Activated T-helper 17 cell treated with anti-CD3 and anti-CD28 coated beads, Interleukin-2, amount 50 U/mL, for 72 hours (primary cell): ENCODE measurements around the gene CENPN. TPM values are rescaled to one million over a fixed set of nuclear protein-coding genes. Genes with fewer than 3 reads are reported as not detected.
A peak's percentile ranks its signal among the peaks of the same experiment; 100 is the strongest.

ENCODE experiments used
- ATAC-seq: fragments of 150-1000 bp; cut with Tn5 transposase; replicated peaks from 2 replicates; pipeline ENCODE4 v1.10.0; 2021; ENCODE audit warnings: mild to moderate bottlenecking, moderate library complexity
- H3K27ac Mint-ChIP-seq: one replicate; pipeline ENCODE4 v1.8.0; 2022; ENCODE audit warnings: mixed read lengths
- H3K27me3 Mint-ChIP-seq: one replicate; pipeline ENCODE4 v1.8.0; 2022; ENCODE audit warnings: mixed read lengths
- H3K36me3 Mint-ChIP-seq: one replicate; pipeline ENCODE4 v1.8.0; 2022; ENCODE audit warnings: low read depth, mild to moderate bottlenecking, mixed read lengths
- H3K4me1 Mint-ChIP-seq: one replicate; pipeline ENCODE4 v1.8.0; 2022; ENCODE audit warnings: mixed read lengths
- H3K4me3 Mint-ChIP-seq: one replicate; pipeline ENCODE4 v1.8.0; 2022; ENCODE audit warnings: mild to moderate bottlenecking, mixed read lengths
- H3K9me3 Mint-ChIP-seq: one replicate; pipeline ENCODE4 v1.8.0; 2022; ENCODE audit warnings: mixed read lengths
- total RNA-seq, 2 donors: library from RNA; stranded (reverse); gene quantifications; one replicate each; pipeline ENCODE4 v1.2.3, GENCODE V29; 2022

CENPN gene
- total RNA-seq = 10 to 100 TPM; 34.1 to 51.0 TPM

DNA sequence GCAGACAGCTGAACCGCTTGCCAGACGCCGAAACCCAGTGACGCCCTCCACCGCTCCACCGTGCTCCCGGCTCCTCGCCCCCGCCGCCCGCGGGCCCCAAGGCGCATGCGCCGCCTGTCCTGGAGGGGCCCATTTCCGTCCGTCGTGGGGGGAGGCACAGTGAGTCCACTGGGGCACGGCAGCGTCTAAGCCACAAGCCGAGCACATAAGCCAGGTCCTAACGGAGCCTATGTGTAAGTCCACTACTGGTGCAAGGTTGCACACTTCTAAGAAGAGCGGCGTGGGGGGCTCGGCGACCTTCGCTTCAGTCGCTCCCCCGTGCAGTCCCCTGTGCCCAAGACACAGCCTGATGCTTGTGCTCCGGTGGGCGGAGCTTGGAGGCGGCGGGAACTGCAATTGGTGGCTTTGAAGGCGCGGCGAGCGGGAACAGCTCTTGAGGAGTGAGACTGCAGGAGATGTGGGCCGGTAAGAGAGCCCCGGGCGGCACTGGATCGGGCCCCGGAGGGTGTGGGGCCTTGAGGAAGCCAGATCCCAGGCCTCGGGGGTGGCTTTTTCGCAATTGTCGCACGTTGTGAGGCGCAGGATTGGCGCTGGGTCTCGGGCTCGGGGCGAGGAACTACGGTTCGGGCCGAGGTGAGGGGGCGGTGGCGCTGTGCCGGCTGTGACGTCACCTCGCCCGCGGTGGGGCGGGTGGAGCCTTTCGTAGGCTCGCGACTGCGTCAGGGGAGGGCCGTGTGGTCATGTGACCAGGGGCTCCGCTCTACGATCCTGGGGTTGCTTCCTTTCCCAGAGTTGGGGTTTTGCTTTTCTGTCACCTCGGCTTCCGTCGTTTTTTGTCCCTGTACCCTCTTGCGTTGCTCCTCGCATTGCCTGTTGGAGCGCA, at the start of gene CENPN, which contains the start of gene CMC2:
TSS of gene CENPN (plus strand) at position 402 of the 883 bp plus-strand sequence. CDS start 4,726 bp downstream, outside the sequence.
TSS of gene CMC2 (minus strand) at position 73 of the 883 bp plus-strand sequence. CDS start 9,491 bp downstream, outside the sequence.
- no peaks in the 10 kb centered on the region for H3K9me3 Mint-ChIP-seq
- peaks cover 30% of the 10 kb centered on the region for H3K4me1 Mint-ChIP-seq
- peak; percentile 86 for ATAC-seq
- H3K4me3 Mint-ChIP-seq = peak within 1 kb of the TSS; percentile 87
- peak within 1 kb of the TSS; percentile 99 for H3K27ac Mint-ChIP-seq
- H3K27me3 Mint-ChIP-seq = no peaks in the 10 kb centered on the region
- H3K36me3 Mint-ChIP-seq = peaks cover 66% of the 10 kb centered on the region

GRCh38 chr16:80958284-80958683, 48.7 kb upstream of the CENPN start:
- H3K9me3 Mint-ChIP-seq = peaks cover 40% of the 10 kb centered on the region
- ATAC-seq = no peak
- H3K4me3 Mint-ChIP-seq = no peak overlapping the region
- H3K4me1 Mint-ChIP-seq = no peaks in the 10 kb centered on the region
- no peaks in the 10 kb centered on the region for H3K27me3 Mint-ChIP-seq
- no peaks in the 10 kb centered on the region for H3K36me3 Mint-ChIP-seq
- no peak overlapping the region for H3K27ac Mint-ChIP-seq

DNA sequence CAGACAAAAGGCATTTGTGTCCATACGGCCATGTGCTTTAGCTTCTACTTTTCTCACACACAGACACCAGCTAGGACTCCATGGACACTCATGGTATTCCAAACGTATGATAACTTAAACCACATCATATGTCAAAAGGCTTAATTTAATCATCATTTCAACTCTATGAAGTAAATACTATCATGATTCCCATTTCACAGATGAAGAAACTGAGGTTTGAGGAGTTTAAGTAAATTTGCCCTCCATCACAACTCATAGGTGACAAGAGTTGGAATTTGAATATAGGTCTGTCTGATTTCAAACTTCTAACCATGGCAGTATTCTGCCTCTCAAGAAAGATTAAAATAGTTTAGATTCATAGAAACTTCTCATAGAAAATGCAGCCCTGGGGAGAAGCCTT, 44.1 kb upstream of the CENPN start:
- Mint-ChIP-seq H3K27ac (no peak overlapping the region), H3K4me3 (no peak overlapping the region), H3K4me1 (no peaks in the 10 kb centered on the region), H3K36me3 (no peaks in the 10 kb centered on the region), H3K27me3 (no peaks in the 10 kb centered on the region), H3K9me3 (peaks cover 19% of the 10 kb centered on the region)
- ATAC-seq = no peak

- Mint-ChIP-seq H3K9me3 (peaks cover 15% of the 10 kb centered on the region), H3K27me3 (no peaks in the 10 kb centered on the region), H3K36me3 (peaks cover 6% of the 10 kb centered on the region), H3K4me3 (no peak overlapping the region), H3K27ac (no peak overlapping the region), H3K4me1 (no peaks in the 10 kb centered on the region)
- no peak for ATAC-seq
Measured at GRCh38 chr16:80964351-80964750, 42.7 kb upstream of the CENPN start.

DNA sequence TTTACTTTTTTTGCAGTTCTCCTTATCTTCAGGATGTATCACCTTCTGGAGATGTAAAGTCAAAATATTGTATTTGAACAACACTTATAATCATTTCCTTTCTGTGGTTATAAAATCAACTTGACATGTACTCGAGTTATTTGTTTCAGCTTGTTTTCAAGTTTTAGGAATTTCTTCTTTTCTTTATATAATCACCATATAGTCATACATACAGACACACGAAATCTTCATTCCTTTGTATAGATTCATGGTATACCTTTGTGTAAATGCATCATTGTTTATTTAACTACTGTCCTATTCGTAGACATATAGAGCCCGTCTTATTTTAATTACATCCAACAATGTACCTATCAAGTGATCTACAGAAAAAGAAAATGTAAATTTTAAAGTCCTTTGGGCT, 40.4 kb upstream of the CENPN start:
- Mint-ChIP-seq H3K4me1 (no peaks in the 10 kb centered on the region), H3K4me3 (no peak overlapping the region), H3K27me3 (no peaks in the 10 kb centered on the region), H3K9me3 (no peaks in the 10 kb centered on the region), H3K27ac (no peak overlapping the region), H3K36me3 (peaks cover 23% of the 10 kb centered on the region)
- no peak for ATAC-seq

- Mint-ChIP-seq H3K4me1 (no peaks in the 10 kb centered on the region), H3K27me3 (no peaks in the 10 kb centered on the region), H3K27ac (peak overlapping the region; percentile 8), H3K9me3 (no peaks in the 10 kb centered on the region), H3K4me3 (no peak overlapping the region), H3K36me3 (peaks cover 28% of the 10 kb centered on the region)
- no peak for ATAC-seq
Measured at GRCh38 chr16:80968386-80969113, 38.5 kb upstream of the CENPN start.

GRCh38 chr16:80969114-80969484, 37.9 kb upstream of the CENPN start:
- no peaks in the 10 kb centered on the region for H3K9me3 Mint-ChIP-seq
- peak overlapping the region; percentile 8 for H3K27ac Mint-ChIP-seq
- no peaks in the 10 kb centered on the region for H3K27me3 Mint-ChIP-seq
- H3K4me3 Mint-ChIP-seq = no peak overlapping the region
- peaks cover 32% of the 10 kb centered on the region for H3K36me3 Mint-ChIP-seq
- ATAC-seq = no peak
- no peaks in the 10 kb centered on the region for H3K4me1 Mint-ChIP-seq

- Mint-ChIP-seq H3K9me3 (no peaks in the 10 kb centered on the region), H3K27me3 (no peaks in the 10 kb centered on the region), H3K36me3 (peaks cover 59% of the 10 kb centered on the region), H3K4me3 (no peak overlapping the region), H3K27ac (peak overlapping the region; percentile 34), H3K4me1 (peaks cover under 1% of the 10 kb centered on the region)
- ATAC-seq = no peak
Measured at GRCh38 chr16:80971819-80972218, 35.2 kb upstream of the CENPN start.

- no peak for ATAC-seq
- Mint-ChIP-seq H3K27me3 (no peaks in the 10 kb centered on the region), H3K4me3 (no peak overlapping the region), H3K4me1 (peaks cover 6% of the 10 kb centered on the region), H3K9me3 (no peaks in the 10 kb centered on the region), H3K36me3 (peaks cover 67% of the 10 kb centered on the region), H3K27ac (no peak overlapping the region)
Measured at GRCh38 chr16:80972611-80973010, 34.4 kb upstream of the CENPN start.

- Mint-ChIP-seq H3K36me3 (peaks cover 79% of the 10 kb centered on the region), H3K9me3 (no peaks in the 10 kb centered on the region), H3K4me1 (peaks cover 6% of the 10 kb centered on the region), H3K4me3 (no peak overlapping the region), H3K27ac (peak overlapping the region; percentile 21), H3K27me3 (no peaks in the 10 kb centered on the region)
- ATAC-seq = no peak
Measured at GRCh38 chr16:80973991-80974390, 33.0 kb upstream of the CENPN start.

DNA sequence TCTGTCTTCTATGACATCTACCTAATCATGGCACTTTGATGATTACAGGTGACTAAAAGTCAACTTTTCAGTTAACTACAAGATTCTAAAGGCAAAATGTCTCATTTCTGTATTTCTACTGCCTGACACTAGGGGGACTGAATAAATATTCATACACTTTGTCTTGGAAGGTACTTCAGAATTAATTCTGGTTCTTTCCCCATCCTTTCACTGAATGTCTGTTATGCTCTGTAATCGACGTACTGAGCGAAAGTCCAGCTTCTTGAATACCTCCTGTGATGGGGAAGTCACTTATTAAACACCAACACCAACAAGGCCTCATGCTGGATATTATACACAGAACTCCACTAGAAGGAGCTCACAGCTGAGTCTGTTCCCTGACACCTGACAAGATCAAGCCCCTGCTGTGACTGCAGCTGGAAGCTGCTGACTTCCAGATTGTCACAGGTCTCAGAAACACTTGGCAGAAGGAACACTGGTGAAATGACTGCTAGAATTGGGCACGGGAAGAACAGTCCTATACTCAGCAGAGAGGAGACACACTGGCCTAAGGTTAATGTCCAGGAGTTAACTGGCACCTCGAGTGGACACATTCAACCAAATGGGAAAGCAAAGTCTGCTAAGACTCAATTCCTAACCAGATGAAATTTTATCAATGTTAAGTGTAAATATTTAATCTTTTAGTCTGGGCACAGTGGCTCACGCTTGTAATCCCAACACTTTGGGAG, 32.2 kb upstream of the CENPN start:
- Mint-ChIP-seq H3K9me3 (no peaks in the 10 kb centered on the region), H3K36me3 (peaks cover 79% of the 10 kb centered on the region), H3K4me1 (peaks cover 6% of the 10 kb centered on the region), H3K27ac (peak overlapping the region; percentile 21), H3K27me3 (no peaks in the 10 kb centered on the region), H3K4me3 (no peak overlapping the region)
- no peak for ATAC-seq

DNA sequence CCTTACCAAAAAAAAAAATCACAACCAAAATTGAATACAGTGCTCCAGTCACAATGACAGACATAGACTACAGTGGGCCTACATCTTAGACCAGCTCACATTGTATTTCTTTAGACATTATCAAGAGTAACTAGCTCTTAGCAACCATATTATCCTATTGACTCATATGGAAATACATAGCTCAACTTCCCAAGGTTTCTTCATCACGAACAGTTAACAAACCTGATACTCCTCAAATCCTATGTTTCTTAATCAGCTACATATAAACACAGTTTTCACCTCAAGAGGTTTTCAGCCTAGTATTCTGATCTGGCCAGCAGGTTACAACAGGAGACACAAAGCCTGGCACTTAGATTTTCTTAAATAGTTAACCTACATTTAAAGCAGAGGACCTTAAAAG, 30.1 kb upstream of the CENPN start:
- no peak for ATAC-seq
- Mint-ChIP-seq H3K4me1 (peaks cover 6% of the 10 kb centered on the region), H3K27me3 (no peaks in the 10 kb centered on the region), H3K9me3 (no peaks in the 10 kb centered on the region), H3K36me3 (peaks cover 81% of the 10 kb centered on the region), H3K27ac (peak overlapping the region; percentile 72), H3K4me3 (no peak overlapping the region)

DNA sequence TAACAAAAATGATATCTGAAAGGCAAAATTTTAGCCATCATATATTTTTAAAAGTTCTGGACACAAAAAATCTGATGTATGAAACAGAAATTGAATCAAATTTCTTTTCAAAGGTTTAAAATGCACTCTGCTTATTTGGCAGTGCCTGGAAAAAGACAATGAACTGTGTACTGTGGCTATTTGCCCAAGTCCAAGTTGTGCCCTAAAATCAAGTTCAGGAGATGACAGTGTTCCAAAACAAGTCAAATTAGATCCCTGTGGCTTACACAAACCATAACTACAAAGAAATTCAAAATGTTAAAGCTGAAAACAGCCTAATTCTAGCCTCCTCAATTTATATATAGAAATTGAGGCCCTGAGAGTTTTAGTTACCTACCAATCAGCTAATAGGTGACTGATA, 25.9 kb upstream of the CENPN start:
- Mint-ChIP-seq H3K9me3 (no peaks in the 10 kb centered on the region), H3K27me3 (no peaks in the 10 kb centered on the region), H3K36me3 (peaks cover 75% of the 10 kb centered on the region), H3K4me1 (peaks cover 12% of the 10 kb centered on the region), H3K27ac (no peak overlapping the region), H3K4me3 (no peak overlapping the region)
- ATAC-seq = no peak

GRCh38 chr16:80982646-80983045, 24.4 kb upstream of the CENPN start:
- H3K27me3 Mint-ChIP-seq = no peaks in the 10 kb centered on the region
- H3K27ac Mint-ChIP-seq = no peak overlapping the region
- no peak overlapping the region for H3K4me3 Mint-ChIP-seq
- ATAC-seq = no peak
- H3K36me3 Mint-ChIP-seq = peaks cover 73% of the 10 kb centered on the region
- H3K4me1 Mint-ChIP-seq = peaks cover 16% of the 10 kb centered on the region
- no peaks in the 10 kb centered on the region for H3K9me3 Mint-ChIP-seq
